Liver (tissue), 3 donors: ENCODE data around the gene ARMC2.

Source experiments
- EGR1 ChIP-seq, 2 donors: IDR thresholded peaks; 2 replicates each; pipeline ENCODE4 v1.6.1; 2016 to 2018; ENCODE audit warnings: antibody characterized with exemption in 2 of 2, low read depth in 2 of 2
- FOXA1 ChIP-seq: IDR thresholded peaks from 2 replicates; pipeline ENCODE4 v1.6.1; 2016; ENCODE audit warnings: antibody characterized with exemption
- GABPA ChIP-seq, 2 donors: IDR thresholded peaks in 1 of 2; conservative IDR thresholded peaks in 1 of 2; 2 replicates each; pipeline ENCODE4 v1.6.1; 2016; ENCODE audit warnings: antibody characterized with exemption in 2 of 2, mild to moderate bottlenecking in 1 of 2, moderate library complexity in 1 of 2
- HNF4A ChIP-seq, 2 donors: conservative IDR thresholded peaks; 2 replicates each; pipeline ENCODE4 v1.6.1; 2016; ENCODE audit warnings: antibody characterized with exemption in 2 of 2, mild to moderate bottlenecking in 2 of 2
- HNF4G ChIP-seq: IDR thresholded peaks from 2 replicates; pipeline ENCODE4 v1.6.1; 2016; ENCODE audit warnings: antibody characterized with exemption
- JUND ChIP-seq, 2 donors: IDR thresholded peaks; 2 replicates each; pipeline ENCODE4 v1.6.1; 2016; ENCODE audit warnings: antibody characterized with exemption in 2 of 2
- RXRA ChIP-seq, 2 donors: IDR thresholded peaks; 2 replicates each; pipeline ENCODE4 v1.6.1; 2017 to 2018; ENCODE audit warnings: antibody characterized with exemption in 2 of 2, mild to moderate bottlenecking in 1 of 2
- SP1 ChIP-seq: IDR thresholded peaks from 2 replicates; pipeline ENCODE4 v1.6.1; 2018; ENCODE audit warnings: antibody characterized with exemption, mild to moderate bottlenecking
- TAF1 ChIP-seq: conservative IDR thresholded peaks from 2 replicates; pipeline ENCODE4 v1.6.1; 2016; ENCODE audit warnings: antibody characterized with exemption, mild to moderate bottlenecking
- YY1 ChIP-seq: IDR thresholded peaks from 2 replicates; pipeline ENCODE4 v1.6.1; 2016; ENCODE audit warnings: antibody characterized with exemption, mild to moderate bottlenecking
- TF ChIP-seq, protein P1 (sequence below): fragments of 150-350 bp; IDR thresholded peaks from 2 replicates; pipeline ENCODE4 v1.5.1; 2017; ENCODE audit warnings: improper control_type of control experiment, low read depth, low read length; ENCODE audit not compliant: missing input control
- TF ChIP-seq, protein P2 (sequence below): IDR thresholded peaks from 2 replicates; pipeline ENCODE4 v1.6.1; 2016; ENCODE audit warnings: antibody characterized with exemption
- TF ChIP-seq, protein P3 (sequence below): IDR thresholded peaks from 2 replicates; pipeline ENCODE4 v1.6.1; 2016; ENCODE audit warnings: antibody characterized with exemption, mild to moderate bottlenecking
- donor health status: healthy.
- donor health status: healthy.

DNA sequence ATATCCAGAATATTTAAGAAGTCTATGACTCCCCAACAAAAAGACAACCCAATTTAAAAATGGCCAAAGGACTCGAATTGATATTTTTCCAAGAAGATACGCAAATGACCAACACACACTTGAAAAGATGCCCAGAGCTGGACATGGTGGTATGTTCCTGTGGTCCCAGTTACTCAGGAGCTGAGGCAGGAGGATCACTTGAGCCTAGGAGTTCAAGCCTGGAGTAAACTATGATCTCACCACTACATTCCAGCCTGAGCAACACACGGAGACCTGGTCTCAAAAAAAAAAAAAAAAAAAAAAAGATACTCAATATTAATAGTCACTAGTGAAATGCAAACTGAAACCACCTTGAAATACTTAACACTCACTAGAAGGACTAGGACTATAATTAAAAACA is 12.2 kb upstream of the ARMC2 start:
- TF ChIP-seq, protein P1, sequence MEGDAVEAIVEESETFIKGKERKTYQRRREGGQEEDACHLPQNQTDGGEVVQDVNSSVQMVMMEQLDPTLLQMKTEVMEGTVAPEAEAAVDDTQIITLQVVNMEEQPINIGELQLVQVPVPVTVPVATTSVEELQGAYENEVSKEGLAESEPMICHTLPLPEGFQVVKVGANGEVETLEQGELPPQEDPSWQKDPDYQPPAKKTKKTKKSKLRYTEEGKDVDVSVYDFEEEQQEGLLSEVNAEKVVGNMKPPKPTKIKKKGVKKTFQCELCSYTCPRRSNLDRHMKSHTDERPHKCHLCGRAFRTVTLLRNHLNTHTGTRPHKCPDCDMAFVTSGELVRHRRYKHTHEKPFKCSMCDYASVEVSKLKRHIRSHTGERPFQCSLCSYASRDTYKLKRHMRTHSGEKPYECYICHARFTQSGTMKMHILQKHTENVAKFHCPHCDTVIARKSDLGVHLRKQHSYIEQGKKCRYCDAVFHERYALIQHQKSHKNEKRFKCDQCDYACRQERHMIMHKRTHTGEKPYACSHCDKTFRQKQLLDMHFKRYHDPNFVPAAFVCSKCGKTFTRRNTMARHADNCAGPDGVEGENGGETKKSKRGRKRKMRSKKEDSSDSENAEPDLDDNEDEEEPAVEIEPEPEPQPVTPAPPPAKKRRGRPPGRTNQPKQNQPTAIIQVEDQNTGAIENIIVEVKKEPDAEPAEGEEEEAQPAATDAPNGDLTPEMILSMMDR = no peak
- TF ChIP-seq JUND (IDR thresholded peaks at IDR 0.05) (no peak), HNF4G (no peak), YY1 (no peak), TAF1 (no peak), FOXA1 (no peak), RXRA (IDR thresholded peaks at IDR 0.05) (no peak), SP1 (no peak), GABPA (IDR thresholded peaks at IDR 0.05 in 1 of 2, conservative IDR thresholded peaks at IDR 0.05 in 1 of 2) (no peak), EGR1 (IDR thresholded peaks at IDR 0.05; ENCODE audit: low read depth in 2 of 2) (no peak), HNF4A (conservative IDR thresholded peaks at IDR 0.05) (no peak)
- TF ChIP-seq, protein P2, sequence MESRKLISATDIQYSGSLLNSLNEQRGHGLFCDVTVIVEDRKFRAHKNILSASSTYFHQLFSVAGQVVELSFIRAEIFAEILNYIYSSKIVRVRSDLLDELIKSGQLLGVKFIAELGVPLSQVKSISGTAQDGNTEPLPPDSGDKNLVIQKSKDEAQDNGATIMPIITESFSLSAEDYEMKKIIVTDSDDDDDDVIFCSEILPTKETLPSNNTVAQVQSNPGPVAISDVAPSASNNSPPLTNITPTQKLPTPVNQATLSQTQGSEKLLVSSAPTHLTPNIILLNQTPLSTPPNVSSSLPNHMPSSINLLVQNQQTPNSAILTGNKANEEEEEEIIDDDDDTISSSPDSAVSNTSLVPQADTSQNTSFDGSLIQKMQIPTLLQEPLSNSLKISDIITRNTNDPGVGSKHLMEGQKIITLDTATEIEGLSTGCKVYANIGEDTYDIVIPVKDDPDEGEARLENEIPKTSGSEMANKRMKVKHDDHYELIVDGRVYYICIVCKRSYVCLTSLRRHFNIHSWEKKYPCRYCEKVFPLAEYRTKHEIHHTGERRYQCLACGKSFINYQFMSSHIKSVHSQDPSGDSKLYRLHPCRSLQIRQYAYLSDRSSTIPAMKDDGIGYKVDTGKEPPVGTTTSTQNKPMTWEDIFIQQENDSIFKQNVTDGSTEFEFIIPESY = no peak
- TF ChIP-seq, protein P3, sequence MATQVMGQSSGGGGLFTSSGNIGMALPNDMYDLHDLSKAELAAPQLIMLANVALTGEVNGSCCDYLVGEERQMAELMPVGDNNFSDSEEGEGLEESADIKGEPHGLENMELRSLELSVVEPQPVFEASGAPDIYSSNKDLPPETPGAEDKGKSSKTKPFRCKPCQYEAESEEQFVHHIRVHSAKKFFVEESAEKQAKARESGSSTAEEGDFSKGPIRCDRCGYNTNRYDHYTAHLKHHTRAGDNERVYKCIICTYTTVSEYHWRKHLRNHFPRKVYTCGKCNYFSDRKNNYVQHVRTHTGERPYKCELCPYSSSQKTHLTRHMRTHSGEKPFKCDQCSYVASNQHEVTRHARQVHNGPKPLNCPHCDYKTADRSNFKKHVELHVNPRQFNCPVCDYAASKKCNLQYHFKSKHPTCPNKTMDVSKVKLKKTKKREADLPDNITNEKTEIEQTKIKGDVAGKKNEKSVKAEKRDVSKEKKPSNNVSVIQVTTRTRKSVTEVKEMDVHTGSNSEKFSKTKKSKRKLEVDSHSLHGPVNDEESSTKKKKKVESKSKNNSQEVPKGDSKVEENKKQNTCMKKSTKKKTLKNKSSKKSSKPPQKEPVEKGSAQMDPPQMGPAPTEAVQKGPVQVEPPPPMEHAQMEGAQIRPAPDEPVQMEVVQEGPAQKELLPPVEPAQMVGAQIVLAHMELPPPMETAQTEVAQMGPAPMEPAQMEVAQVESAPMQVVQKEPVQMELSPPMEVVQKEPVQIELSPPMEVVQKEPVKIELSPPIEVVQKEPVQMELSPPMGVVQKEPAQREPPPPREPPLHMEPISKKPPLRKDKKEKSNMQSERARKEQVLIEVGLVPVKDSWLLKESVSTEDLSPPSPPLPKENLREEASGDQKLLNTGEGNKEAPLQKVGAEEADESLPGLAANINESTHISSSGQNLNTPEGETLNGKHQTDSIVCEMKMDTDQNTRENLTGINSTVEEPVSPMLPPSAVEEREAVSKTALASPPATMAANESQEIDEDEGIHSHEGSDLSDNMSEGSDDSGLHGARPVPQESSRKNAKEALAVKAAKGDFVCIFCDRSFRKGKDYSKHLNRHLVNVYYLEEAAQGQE = no peak
